ENCODE data around the gene TSPAN1.

Gene TSPAN1

DNA sequence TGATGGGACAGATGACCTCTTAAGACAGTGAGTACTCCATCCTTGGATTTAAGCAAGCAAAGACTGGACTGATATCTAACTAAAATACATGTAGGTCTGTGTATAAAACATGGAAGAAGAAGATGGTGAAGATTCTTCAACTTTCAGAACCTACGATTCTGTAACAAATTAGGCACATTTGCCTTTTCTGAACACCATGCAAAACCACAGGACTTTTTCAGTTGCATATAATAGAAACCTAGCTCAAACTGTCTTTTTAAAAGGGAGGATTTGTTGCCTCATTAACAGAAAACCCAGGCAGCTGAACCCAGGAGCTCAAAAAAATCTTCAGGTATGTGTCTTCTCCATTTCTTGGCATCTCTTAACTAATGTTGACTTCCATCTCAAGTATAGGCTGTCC is 14.7 kb upstream of the TSPAN1 start:
- DNase-seq (ENCODE audit: low spot score) = no peak

DNA sequence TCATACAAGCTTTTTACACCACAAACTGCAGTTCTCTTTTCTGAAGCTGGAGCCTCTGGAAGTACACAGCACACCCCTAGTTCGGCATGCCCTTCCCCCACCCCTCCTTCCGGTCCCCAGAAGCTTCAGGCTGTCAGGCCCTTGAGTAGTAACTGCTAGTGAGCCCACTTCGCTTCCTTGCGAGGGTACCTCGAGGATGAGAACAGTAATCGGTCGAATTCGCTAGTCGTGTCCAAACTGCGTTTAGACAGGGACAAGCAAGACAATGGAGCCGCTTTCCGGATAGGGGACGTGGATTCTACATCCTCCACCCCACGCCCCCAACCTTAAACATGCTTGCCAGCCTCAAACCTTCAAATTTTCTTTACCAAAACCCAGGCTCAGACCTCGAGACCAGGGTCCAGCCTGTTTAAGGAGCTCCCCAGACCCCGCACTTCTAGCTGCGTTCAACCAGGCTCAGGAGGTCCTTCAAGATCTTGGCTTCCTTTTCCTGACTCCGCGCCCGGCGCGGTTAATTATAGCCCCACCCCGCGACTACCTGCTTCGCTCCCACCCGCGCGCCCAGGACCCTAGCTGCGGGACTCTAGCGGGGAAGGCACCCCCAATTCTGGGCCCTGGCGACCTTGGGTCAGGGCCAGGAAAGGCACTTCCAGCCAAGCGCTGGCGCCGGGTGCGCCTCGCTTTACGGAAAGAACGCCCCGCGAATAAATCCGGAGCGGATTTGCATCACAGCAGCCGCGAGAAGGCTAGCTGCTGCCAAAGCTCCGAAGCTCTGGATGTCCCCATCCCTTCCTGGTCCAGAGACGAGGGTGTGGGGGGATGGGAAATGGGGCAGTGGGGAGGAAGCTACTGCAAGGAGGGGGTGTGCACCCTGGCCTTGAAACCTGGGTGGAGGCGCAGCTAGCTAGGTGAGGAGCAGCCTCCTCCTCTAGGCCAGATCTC is 8.1 kb upstream of the TSPAN1 start:
- DNase-seq (ENCODE audit: low spot score) = no peak

DNA sequence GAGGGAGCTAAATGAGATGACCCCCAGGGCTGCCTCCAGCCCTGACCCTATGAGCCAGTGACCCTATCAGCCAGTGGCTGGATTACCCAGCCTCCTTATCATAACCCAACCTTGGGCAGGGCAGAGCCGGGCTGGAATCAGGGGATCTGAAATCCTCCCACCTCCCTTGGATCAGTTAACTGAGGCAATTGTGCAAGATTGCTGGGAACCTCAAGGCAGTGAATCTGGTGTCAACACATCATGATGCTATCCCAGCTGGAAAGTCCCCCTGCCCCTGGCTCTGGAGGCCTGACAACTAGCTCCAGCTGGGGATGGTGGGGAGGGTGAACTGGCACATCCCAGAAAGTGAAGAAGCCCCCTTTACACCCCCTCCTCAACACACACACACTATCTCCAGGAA is 6.4 kb upstream of the TSPAN1 start:
- DNase-seq (ENCODE audit: low spot score) = no peak

DNA sequence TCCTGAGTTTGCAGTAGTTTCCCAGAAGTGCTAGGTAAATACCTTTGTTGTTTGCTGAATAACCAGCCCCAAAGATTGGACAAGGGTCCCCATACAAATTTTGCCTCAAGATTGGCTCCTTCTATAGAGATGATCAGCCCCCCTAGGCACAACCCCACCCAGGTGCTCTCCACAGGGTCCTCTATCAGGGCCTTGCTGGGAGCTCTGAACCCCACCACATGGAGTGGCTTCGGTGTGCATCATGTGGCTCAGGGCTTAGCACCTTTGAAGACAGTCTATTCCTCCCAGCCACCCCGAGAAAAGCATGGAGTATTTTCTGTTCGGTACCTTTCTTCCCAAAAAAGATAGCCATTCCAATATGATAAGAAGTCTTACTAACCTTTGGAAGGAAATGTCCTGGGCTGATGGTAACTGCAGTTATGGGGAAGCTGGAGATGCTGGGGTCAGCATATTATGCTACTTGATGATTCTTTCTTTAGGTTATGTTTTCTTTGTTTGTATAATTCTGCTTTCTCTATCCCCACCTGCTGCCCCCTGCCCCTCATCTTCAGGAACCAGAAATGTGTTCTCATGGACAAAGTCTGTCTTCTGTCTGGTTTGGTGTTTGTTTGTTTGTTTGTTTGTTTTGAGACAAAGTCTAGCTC is 5.0 kb upstream of the TSPAN1 start:
- no peak for DNase-seq (ENCODE audit: low spot score)

DNA sequence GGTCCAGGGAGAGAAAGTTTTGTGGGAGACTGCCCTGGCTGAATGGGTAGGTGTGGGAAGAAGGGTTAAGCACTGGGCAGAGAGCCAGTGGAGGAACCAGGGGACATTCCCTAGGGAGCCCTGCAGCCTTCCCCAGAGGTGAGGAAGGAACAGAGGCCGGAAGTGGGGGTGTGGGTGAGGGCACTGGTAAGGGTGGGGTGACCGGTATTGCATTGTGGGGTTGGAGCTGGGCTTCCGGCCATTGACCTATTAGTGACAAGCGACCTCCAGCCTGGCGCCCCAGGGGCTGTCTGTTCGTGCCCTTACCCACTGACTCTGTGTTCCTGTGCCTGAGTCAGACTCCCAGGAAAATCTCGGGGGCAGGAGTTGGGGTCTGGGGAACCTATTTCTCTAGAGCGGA is 3.5 kb upstream of the TSPAN1 start:
- no peak for DNase-seq (ENCODE audit: low spot score)

DNA sequence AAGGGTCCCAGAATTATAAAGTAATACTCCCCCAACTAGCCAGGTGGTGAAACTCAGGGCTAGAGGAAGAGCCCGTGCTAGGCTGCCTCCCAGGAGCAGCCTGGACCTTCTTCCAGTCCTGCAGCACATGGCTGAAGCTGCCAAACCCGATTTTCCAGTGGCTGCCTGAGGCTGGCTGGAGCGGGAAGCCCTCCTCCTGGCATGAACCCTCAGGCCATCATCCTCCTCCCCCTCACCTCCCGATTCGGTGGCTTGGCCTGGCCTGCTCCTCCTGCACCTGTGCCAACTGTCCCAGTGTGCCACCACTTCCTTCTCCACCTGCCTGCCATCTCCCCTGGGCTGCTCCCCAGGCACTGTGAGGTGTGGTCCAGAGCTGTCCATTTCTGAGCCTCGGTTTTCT is 3.0 kb upstream of the TSPAN1 start:
- DNase-seq (ENCODE audit: low spot score) = no peak

DNA sequence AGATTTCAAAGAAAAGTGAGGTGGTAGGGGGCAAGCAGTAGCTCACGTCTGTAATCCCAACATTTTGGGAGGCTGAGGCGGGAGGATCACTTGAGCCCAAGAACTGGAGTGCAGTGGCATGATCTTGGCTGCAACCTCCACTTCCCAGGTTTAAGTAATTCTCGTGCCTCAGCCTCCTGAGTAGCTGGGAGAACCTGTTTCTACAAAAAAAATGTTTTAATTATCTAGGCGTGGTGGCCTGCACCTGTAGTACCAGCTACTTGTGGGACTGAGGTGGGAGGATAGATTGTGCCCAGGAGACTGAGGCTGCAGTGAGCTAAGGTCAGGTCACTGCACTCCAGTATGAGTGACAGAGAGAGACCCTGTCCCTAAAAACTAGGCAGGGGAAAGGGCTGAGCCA is 2.6 kb upstream of the TSPAN1 start:
- no peak for DNase-seq (ENCODE audit: low spot score)

DNA sequence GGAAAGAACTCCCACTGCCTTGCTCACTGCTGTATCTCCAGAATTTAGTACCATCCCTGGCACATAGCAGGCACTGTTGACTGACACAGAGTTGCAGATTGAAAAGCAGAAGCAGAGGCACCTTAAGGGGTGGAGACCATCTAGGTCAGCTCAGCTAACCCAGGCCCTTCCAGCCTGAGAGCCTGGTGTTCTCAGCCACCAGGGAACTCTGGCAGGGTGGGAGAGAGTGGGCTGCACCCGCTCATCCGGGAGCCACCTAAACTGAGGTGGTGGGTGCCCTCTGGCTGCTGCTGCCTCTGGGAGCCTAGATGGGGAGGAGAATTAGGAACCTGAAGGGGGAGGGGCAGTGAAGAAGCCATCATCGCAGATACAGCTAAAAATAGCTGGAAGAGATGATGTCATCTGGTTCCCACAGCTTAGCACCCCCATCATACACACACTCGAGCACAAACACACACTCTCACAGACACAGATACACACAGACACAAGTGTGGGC is 1.5 kb upstream of the TSPAN1 start:
- peak; percentile 57 for DNase-seq (ENCODE audit: low spot score)

DNA sequence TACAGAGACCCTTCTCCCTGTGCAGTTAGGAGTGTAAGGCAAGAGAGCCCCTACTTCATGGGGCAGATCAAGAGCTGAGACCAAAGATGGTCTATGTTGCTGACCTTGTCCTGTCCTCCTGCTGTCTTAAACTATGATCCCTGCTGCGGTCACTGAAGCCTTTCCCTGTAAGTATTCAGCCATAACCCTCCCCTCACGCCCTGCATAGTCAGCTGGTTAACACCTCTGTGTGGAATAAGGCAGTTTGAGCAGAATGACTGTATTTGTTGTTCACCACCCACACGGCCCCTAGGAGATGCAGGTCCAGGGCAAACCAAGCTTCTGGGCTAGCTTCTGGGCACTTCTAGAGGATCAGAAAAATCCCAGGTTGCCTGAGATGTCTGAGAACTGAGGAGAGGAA is 356 bp downstream of the TSPAN1 start:
- DNase-seq (ENCODE audit: low spot score) = no peak

DNA sequence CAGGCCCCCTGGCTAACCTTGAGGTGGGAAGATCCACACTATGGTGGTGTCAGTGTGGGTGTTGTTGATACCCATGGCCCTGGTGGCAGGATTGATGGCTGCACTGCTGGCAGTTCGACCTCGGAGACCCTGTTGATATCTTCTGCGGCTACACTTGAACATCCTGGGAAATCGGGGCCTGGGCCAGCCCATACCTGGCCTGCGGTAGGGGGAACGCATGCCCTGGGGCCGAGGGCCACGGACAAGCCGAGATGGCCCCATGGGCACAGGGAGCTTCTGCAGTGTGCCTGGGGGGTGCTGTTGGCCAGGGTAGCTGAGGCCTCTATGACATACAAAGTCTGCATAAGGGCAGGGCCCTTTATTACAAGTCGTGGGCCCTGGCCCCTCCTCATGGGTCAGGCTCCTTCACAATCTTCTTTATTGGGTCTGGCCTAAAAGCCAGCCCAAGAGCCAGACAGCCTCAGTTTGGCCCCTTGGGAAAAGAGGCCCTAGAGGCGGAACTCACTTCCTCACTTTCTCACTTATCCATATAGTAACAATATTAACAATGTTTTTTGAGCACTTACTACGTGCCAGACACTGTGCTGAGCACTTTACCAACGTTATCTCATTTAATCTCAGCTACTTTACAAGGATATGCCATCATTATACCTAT is 1.5 kb downstream of the TSPAN1 start, which contains the start of gene P3R3URF:
TSS of gene P3R3URF (minus strand) at position 278 of the 655 bp plus-strand sequence. CDS start at position 261, 17 bp downstream.
- no peak for DNase-seq (ENCODE audit: low spot score)

DNA sequence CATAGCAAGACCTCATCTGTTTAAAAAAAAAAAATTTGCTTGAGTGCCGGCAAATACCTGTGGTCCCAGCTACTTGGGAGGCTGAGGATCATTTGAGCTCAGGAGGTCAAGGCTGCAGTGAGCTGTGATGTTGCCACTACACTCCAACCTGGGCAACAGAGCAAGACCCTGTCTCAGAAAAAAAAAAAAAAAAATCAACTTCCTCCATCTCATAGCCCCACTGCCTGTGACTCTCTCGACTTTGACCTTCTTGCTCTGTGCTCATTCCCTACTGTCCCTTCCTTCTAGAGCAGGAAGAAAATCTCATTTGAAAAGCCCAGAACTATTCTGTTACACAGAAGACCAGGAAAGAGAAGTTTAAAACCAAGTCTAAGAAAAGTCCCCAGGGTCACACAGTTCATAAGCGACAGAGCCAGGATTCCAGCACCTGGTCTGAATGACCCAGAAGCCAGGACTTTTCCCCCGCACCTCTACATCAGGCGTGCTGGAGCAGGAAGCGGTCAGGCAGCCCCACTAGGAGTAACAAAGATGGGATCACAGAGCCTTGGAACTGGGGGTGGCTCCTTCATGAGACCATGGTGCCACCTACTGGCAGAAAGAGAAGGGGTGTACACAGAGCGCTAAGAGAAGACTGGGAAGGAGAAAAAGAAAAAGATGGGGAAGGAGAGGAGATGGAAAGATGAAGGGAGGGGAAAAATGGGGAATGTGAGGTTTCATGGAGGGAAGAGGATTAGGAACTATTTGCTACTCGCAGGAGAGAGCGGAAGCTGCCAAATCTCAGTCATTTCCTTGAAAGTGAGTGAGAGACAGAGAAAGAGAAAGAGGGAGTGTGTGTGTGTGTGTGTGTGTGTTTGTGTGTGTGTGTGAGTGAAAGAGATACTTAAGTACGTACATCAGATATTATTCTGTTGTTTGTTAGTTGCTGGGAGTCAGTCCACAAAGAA is 4.5 kb downstream of the TSPAN1 start:
- DNase-seq (ENCODE audit: low spot score) = peak; percentile 88

DNA sequence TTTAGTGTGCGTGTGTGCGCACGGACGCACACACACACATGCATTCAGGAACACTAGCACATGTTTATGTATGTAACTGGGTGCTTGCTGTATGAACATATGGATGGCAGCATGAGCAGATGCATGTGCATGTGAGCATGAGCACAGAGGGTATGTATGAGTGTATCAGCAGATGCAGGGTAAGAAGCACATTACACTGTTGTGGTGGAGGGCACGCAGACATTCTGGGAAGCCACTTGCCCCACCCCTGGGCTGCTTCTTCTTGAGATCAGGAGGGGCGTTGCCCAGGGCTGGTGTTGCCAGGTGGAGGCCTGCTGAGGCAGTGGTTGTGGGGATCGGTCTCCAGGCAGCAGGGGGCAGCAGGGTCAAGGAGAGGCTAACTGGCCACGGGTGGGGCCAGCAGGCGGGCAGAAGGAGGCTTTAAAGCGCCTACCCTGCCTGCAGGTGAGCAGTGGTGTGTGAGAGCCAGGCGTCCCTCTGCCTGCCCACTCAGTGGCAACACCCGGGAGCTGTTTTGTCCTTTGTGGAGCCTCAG is 5.3 kb downstream of the TSPAN1 start:
- no peak for DNase-seq (ENCODE audit: low spot score)

DNA sequence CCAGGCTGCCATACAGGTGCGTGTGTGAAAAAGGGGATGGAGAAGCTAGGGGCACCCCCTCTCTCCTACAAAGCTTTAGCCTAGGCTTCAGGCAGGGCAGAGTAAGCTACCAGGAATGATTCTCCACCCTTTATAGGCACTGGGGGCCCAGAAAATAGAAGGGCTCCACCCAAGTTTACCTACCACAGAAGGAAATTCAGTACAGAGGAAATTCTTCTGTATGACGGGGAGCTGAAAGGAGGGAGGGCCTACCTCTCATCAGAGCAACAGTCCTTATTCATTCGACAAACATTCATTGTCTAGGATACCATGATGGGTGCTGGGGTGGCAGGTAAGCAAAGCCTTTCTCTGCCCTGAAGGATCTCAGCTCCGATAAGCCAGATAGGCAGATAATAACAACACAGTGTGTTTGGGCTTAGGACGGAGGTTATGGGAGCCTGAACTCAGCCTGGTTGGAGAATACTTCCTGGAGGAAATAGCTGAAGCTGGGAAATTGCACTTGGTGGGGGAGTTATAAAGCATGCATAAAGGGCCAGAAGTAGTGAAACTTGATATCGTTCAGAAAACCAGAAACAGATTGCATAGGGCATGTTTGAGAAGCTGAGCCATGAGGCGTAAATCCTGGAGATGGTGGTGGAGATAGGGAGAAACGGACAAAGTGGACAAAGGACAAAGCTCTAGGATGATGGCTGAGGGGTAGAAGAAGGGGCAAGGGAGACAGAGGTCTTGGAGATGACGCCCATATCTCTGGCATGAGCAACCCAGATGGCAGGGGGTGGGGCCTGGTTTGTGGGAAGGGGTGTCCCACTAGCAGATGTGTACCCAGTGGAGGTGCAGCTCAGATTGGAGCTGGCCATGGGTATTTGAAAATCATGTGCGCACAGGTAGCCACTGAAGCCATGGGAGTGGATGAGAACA is 6.7 kb downstream of the TSPAN1 start:
- DNase-seq (ENCODE audit: low spot score) = no peak

DNA sequence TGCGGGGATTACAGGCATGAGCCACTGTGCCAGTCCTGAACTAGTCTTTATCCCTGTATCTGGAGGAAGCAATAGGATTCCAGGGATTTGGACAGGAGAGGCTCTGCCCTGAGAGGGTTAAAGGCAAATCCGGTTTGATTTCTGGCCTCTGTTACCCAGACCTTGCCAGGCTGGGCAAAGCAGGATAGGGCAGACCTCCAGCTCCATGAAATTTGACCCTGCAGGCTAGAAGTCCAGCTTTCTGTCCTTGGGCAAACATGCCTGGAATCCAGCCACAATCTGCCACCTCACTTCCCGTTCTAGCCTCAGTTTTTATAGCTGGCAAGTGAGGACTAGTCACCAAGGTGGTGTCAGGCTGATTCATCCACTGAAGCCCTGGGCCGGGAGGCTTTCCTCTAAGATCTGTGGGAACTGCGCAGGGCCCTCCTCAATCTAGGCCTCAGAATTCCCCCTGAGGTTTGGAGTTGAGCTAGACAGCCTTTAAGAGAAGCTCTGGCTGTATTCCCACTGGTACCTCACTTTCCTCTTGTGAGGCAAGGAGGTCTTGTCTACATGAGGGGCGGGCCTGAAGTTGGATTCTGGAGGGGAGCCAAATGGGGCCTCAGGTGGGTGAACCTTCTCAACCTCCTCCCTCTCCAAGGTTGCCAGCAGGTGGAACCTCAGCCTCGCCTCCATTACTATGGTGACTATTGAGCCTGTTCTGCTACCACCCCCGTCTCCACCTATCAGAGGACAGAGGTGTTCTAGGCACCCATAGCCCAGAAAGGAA is 8.4 kb downstream of the TSPAN1 start:
- DNase-seq (ENCODE audit: low spot score) = peak; percentile 84

DNA sequence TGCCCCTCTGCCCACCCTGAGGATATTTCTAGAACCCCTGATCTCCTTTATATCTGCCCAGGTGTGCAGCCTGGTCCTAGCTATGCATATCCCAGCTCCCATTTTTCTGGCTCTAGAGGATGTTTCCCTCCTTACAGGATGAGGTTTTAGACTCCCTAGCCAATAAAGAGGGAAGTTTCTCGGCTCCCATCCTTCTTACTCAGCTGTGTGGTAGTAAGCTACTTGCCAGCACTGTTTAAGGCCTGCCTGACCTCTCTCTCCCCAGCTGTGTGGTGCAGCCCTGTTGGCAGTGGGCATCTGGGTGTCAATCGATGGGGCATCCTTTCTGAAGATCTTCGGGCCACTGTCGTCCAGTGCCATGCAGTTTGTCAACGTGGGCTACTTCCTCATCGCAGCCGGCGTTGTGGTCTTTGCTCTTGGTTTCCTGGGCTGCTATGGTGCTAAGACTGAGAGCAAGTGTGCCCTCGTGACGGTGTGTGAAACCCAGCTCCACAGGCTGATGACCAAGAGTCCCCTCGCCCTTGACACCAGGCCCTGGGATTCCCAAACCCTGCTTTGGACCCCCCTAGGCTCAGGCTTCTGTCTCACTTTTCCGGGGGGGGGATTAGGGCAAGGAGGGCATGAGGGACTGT is 9.2 kb downstream of the TSPAN1 start:
- no peak for DNase-seq (ENCODE audit: low spot score)

DNA sequence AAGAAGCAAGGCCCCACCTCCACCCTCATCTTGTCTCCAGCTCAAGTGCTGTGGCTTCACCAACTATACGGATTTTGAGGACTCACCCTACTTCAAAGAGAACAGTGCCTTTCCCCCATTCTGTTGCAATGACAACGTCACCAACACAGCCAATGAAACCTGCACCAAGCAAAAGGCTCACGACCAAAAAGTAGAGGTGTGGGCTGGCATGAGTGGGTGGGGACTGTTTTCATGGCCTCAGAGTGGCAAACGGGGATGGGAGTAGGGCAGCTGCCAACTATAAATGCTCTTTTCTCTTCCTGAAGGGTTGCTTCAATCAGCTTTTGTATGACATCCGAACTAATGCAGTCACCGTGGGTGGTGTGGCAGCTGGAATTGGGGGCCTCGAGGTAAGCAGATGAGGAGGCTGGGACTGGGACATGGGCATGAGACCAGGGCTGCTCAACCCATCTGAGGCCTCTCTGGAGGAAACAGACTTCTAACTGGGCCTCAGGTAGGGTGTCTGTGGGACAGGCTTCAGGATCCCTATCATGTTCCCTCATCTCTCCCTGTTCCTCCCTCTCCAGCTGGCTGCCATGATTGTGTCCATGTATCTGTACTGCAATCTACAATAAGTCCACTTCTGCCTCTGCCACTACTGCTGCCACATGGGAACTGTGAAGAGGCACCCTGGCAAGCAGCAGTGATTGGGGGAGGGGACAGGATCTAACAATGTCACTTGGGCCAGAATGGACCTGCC is 10.2 kb downstream of the TSPAN1 start:
- no peak for DNase-seq (ENCODE audit: low spot score)

DNA sequence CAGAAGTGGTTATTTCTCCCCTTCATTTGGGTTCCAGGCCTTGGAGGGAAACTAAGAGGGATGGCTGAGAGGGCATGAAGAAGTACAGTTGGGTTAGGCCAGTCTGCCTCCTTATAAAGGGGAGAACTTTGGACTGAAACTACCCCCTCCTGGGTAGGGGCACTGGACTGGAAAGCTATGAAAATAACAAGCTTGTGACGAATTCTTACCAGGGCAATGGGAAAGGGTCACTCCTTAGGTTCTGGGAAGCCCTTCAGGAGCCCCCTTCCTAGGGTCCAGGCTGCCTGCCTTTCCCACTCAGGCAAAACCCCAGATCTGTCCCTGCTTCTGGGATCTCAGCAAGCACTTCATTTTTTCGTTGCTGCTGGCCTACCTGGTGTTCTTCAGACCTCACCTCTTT is 11.2 kb downstream of the TSPAN1 start:
- no peak for DNase-seq (ENCODE audit: low spot score)

All from AG08396 (cell line).